NCI-H82 (cell line): ENCODE data around the gene RIMBP2.
A peak's percentile ranks its signal among the peaks of the same experiment; 100 is the strongest.

Experiments
- DNase-seq: peaks from one replicate; lab custom pipeline; 2025; lab: John Stamatoyannopoulos, UW

RIMBP2 gene

DNA sequence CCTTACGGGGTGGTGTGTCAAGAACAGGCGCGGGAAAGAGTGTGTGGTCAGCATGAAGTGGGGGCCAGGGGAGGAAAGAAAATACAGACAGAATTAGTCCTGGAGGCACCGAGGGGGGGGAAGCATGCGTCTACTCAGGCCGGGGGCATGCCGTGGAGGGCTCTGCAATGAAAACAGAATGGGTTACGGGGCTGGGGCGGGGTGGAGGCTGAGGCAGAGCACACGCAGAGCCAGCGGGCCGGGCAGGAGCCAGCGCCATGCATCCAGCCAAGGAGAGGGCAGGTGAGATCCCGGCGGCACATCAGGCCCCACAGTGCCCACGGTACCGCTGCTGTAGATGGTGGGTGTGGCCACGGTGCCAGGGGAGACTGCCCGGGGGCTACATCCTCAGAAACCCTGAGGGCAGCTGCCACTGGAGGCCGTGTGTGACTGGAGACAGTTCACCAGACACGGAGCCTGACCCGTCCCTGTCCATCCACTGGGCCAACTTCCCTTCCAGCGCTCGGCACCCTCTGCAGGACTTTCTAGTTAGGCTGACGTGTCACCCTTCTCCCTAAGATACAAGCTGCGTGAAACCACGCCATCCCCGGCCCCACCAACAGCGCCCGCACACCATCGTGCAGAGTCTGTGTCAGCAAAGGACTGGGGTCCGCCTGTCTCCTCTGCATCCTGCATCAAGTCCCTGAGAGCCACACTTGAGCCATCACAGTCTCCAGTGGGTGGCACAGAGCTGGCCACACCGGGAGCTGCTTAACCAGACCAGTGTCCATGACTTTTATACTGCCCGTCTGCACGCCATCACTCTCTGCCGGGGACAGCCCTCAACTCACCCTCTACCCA, 291.0 kb downstream of the RIMBP2 start:
- no peak for DNase-seq

DNA sequence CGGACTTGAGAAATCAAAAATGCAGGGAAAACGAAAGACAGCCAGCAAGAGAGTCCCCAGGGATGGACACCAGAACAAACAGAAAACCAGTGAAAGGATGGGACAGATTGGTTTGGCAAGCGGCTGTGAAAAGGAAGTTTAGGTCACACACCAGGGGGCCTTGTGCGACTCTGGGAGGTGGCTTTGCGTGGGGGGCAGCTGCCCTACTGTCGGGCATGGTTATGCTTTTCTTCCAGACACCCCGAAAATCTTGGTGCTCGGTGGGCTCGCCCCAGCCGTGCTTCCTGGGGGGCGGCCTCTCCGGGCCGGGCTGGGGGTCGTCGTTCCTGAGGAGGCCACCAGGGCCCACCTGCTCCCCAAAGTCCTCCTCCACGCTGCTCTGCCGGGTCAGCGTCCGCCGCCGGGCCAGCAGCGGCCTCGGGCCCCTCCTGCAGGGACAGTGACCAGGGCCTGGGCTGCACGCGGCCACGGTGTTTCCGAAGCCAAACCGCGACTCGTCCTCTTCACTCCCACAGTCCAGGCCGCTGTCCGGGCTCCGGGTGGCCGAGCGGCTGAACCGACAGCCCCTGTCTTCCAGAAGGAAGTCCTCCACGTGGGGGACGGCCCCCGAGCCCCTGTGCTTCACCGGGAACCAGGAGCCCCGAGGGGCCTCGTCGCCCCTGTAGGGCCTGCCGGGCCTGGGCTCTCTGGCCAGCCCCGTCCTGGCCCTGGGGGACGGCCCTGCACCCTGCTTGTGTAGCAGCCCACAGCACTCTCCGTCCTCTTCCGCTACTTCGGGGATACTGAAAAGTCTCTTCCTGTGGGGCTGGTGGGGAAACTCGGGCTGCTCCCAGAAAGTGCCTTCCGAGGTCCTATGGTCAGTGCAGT, 291.9 kb downstream of the RIMBP2 start:
- no peak for DNase-seq

DNA sequence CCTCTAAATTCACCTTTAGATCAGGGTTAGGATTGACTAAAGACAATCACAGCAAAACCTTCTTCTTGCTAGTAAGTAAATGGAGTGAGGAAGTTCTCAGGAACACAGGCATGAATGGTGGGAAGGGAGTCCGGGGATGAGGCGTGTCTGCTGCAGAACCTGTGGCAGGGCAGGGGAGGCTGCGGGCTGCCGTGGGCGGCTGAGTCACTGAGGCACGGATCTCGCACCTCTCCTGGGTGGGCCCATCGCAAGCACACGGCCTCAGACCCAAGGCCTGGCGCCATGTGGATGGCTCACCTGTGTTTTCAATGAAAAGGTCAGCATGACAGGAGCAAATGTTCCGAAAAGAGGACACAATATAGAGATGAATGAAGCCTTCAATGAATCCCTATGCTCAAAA, 293.0 kb downstream of the RIMBP2 start:
- no peak for DNase-seq

DNA sequence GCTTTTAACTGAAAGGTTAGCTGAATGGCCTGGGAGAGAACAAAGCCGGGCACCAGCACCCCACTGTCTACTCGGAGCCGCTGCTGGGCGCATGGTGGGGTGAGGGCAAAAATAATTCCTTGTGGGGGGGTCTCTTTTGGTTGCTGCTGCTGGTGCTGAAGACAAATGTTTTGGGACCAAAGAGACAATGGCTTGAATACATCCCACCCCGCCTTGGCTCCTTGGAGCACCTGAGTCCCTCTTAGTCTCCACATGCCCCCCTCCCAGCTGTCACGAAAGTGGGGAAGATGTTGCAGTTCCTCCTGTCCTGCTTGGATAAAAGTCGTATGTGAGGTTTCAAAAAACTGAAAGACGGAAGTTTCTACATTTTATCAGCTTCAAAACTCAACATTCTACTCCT, 293.4 kb downstream of the RIMBP2 start:
- DNase-seq, result no peak

DNA sequence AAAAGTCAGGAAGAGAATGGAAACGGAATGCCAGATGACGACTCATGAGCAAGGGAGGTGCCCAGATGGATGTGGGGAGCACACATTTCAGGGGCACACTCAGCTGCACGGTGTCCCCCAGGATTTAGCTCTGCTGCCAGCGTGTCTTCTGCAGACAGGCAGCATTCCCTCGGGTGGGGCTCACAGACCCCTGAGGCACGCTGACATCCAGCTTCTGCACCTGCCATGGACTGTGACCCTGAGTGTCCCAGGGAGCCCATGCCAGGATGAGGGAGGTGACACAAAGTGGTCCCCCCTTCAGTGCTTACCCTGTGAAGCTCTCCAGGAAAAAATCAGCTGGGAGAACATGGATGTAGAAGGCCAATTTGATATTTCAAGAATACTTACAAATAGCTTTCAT, 294.2 kb downstream of the RIMBP2 start:
- DNase-seq, result no peak

DNA sequence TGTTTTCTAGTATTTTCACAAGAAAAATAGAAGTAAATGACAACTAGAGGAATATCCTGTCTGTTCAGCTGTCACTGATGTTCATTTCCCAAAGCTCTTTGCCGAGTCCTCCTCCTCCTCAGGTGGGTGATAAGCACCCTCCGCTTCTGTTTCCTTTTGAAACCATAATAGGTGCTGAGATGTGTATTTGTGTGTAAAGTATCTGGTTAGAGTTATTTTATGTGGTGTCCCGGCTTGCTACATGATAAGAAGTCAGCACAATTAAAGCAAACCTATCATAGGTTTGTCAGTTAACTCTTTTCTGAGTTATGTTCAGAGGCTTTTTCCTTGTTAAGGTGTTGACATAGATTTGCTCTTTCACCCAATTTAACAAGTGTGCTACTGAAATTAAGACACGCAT, 296.0 kb downstream of the RIMBP2 start:
- no peak for DNase-seq

DNA sequence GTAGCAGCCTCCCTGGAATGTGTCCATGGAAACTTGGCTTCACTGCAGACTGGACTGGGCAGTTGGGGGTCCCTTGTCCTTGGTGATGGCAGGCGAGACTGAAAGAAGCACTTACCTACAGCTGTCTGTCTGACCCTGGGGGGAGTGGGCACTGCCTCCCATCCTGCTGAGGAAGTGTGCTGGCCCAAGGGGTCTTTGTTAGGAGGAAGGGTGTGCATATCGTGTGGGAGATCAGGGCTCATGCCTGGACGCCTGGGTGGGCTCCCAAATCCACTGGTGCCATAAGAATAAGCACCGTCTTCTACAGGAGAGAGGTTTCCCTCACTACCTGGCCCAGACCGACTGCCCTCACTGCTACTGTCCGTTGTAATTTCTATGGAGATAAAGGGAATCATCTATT, 297.0 kb downstream of the RIMBP2 start:
- no peak for DNase-seq

DNA sequence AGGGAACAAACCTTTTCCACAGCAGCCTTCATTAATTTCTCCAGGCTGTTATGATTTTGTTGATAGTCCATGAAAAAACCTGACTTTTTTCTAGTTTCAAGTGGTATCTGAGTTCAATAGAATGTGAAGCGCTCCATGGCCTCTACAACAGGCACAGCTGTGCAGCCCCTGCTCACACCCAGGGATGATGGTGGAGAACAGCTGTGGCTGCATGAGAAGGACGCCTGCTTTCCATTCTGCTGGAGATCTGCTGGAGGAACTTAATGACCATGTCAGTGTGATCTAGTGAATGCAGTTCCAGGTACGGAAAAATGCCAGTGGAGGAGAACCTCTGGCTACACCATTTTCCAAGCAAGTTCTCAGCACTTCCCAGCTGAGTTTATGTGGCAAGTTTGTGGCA, 297.8 kb downstream of the RIMBP2 start:
- no peak for DNase-seq

DNA sequence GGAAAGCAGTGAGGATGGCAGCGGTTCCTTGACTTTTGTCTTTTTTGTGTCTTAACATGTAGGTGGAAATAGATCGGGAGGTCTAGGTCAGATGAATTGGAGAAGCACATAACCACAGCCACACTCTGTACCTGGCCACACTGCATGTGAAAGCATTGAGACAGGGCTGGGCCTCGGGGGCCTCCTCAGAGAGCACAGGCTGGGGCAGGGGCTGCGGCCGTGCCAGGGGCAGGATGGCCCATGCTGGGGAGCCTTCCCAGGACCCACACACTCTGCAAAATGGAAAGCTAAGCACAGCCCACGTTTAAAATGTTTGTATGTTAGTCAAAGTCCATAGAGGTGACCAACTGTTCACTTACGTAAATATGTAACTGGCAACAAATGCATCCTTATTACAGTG, 301.7 kb downstream of the RIMBP2 start:
- DNase-seq, result no peak

DNA sequence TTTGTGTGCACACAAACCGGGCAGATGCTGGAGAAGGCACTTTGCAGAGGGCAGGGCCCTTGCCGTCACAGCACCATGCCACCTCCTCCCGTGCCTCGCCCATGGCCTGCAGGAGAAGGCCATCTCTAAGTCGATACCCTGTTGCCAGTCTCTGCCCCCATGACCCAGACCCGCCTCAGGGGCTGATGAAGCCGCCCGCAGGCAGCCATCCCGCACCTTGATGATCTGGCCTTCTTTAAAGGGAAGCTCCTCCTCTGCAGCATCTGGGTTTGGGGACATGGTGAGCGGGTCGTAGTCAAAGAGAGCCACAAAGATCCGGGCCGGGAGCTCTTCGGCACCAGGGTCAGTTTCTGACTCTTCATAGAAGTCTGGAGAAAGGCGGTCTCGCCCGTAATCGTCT, 302.2 kb downstream of the RIMBP2 start:
- DNase-seq, result no peak

DNA sequence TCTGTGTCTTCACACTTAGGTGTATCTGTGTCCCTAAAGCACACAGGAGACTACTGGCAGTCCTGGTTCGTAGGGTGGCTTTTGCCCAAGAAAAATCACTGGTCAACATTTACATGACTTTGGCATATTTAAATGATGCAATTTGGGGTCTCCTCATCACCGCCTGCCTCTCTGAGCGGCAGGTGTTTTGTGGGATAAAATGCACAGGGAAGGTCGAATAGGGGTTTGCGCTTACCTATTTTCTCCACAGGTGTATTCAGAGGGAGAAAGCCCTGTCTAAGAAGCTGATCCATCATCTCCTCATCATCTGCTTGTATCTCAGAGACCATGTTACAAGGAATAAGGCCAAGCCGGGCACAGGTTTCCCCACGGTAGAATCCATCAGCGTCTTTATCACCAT, 303.7 kb downstream of the RIMBP2 start:
- no peak for DNase-seq

DNA sequence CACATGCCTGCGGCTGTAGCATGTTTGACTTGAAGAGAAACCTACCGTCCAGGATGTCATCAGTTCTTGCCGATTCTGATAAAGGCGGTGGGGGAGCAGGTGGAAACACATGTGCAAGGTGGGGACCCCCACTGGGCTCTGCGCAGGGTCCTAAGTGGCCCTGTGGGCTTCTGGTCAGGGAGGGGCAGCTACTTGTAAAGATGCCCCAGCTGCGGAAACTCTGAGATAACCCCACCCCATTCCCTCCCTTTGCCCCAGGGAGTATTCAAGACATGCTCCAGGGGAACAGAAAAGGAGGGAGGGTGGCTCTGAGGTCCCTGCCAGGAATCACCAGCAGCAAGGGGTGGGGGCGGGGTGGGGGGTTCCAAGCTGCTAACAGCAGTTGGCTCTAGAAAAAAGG, 310.8 kb downstream of the RIMBP2 start:
- DNase-seq, result no peak

DNA sequence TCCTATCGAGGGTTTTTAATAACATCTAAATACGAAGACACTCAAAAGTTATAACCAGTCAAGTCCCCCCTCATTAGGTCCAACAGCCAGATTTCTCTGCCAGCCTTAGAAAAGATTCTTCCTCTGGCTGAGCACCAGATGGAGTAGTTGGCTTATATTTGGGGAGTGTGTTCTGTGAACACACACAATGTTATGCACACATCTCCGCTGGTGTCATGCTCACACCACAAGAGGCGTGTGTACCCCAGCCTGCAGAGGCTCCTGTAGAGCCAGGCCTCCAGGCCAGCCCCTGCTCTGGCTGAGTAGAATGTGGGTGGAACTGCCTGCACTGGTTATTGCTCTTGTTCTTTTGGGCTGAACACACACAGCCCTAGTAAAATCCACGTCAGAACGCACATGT, 314.4 kb downstream of the RIMBP2 start:
- peak; percentile 66 for DNase-seq

DNA sequence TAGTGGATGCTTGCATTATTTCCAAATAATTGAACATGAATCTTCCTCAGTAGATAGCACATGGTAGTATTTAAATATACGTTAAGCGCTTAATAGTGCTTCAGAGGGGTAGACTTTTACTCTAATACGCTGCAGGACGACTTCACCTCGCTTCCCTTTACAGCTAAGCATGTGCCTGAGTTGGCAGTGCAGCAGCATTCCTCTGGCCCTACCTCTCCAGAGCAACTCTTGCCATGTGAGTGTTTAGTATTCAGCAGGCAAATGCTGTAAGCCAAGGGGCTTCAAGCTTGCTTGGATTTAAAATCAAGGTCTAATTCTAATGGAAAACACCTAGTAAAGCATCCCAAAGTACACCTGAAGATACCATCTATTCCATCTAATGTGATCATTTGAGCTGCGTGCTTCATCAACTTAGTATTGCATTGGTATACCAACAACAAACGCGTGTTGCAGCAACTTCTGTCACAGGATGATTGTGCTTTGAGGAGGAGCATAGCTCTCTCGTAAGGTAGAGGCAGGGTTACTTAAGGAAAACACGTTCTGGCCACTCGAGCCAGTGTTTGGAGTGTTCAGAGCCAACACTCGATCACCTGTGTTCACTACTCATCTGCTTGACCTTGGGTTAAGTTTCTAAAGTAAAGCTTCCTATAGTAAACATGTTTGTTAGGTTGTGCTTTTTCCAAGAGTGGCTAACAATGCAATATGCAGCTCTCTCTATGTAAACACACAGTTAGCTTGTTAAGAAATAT, 317.8 kb downstream of the RIMBP2 start:
- no peak for DNase-seq

DNA sequence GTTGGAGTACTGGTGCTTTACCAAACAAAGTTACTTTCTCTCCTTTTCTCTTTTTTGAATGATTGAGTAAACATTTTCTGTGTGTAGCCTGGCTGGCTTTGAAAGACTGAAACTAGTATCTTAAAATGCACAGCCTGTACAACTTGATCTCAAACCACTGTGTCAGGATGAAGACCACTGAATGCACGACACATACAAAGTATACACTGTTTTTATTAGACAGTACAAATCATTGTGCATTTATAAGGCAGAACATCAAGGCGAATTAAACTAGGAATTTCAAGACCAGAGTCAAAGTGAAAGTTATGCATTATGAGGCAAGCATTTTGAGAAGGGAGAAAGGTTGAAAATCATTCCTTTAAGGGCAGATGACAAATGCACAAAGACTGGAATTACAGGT, 319.4 kb downstream of the RIMBP2 start:
- DNase-seq, result no peak

DNA sequence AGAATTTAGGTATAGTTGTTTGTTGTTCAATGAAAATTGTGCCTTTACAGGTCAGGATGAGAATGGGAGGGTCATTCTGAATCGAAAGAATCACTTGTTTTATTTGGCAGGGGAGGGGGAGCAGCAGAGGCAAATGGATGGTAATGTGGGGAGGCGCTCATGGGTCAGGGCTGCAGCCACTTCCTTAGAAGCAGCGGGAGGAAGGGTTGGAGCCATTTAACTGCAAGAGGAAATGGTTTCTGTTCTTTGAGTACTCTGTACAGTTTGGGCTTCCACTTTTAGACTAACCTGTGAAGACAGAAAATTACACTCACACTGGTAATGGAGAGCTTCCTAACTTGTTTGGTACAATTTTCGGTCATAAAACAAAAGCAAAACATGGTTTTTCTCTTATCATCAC, 321.2 kb downstream of the RIMBP2 start:
- DNase-seq, result no peak

DNA sequence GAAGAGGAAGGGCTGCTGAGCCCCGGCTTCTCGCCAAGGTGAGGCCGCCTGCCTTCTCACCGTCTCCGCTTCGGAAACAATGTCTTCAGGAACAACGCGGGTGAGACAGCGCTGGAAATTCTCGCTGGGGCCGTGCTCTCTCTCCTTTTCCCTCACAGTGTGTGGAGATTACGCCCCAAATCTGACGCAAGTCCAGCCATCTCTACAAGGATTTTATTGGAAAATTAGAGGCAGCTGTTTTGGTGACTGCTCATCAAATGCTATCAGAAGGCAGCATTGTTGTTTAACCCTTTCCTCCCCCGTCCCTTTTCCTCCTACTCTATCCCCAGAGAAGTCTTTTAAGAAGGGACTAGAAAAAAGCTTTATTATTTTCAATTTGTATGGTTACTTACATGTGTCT, 324.9 kb downstream of the RIMBP2 start:
- DNase-seq, result no peak

DNA sequence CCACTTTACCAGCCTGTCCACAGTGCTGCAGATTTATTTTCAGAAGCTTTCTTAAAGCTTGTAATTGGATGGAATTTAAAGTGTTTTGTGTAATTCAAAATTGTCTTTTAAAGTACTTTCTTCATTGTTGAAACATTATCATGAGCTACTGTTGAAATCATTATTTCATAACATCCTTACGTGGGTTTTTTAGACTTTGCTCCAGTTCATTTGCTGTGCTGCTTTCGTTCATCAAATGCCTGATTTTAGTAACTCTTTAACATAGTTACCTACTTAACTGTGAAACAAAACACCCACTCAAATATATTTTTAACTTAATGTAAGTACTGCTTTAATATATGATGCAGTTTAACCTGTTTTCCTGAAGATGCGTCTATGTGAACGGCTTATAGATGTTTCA, 330.9 kb downstream of the RIMBP2 start:
- DNase-seq, result no peak

DNA sequence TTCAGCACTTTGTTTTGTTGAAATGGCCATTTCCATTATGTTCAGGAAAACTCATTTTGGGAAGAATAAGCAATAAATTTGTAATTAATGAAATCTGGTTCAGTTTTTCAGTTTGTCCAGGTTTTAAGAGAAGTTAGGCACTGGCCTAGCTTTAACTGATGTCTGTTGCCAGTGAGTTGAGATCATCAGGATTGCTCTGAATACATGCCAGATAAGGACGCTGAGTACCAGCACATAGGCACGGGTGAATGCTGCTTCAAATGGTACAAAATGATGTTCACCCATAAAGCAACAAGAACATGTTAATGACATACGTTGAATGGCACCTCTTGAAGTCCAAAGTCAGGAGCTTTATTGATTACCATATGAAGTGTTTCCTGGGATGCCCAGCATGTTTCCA, 331.9 kb downstream of the RIMBP2 start:
- DNase-seq, result no peak

DNA sequence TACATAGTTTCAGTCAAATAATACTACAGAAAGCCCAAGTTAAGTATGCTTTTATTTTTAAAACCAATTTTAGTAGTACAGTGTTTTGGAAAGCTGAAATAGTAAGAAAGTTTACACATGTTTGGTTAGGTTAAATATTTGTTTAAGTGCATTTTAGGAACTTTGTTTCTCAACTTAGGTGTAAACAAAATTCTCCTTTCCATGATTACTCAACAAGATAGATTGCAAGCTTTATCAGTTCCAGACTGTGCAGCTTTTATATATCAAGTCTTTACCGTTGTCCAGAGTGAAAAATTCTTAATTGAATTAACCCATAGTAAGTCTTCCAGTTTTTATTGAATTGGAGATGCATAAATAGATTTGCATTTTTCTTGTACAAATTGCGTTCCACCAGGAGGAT, 333.3 kb downstream of the RIMBP2 start:
- DNase-seq, result no peak

DNA sequence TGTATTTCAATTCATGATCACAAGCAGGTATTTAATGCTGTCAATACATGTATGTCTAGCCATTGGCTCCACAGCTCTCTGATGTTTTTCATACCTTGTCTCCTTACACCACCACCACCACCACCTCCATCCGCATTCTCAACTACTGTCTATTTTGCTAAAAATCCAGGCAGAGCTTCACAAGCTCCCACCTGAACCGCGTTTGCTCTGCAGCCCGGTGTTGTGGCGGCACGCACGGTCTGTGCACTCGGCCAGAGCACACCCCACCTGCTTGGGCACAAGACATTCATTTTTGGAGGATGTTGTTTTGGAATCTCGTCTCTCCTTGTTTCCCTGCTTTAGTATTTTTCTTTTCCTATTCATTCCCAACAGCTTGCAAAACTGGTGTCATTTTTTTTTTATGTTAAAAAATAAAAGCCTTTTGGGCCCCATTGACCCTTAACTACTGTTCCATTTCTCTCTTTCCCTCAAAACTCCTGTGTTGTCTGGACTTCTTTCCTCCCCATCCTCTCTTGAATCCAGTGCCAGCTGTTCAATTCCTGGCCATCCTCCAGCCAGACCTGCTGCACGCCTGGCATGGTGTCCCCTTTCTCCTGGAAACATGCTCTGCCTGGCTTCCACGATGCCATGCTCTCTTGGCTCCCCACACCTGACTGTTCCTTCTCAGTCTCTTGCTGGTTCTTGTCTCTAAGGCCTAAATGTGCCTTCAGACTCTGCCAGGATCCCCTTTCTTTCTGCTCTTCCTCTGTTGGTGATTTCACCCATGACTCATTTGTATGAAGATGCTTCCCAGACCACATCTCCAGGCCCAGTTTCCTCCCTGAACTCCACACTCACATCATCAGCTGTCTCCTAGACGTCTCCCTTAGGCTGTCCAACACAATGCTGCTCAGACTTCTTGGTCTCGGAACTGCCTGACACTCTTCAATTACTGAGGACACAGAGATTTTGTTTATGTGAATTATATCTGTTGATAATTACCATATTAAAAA, 340.5 kb downstream of the RIMBP2 start:
- no peak for DNase-seq
